Measurements from ENCODE around the gene HCN4. TPM values are rescaled to one million over a fixed set of nuclear protein-coding genes. Genes with fewer than 3 reads are reported as not detected.

The HCN4 gene
- total RNA-seq, 1 donor = not detected

- H3K4me2 ChIP-seq (ENCODE audit: insufficient read depth, low read length) = no peak overlapping the region
- H3K36me3 ChIP-seq (ENCODE audit: insufficient read depth, low read length) = no peaks in the 10 kb centered on the region
- H4K20me1 ChIP-seq (ENCODE audit: insufficient read depth, low read length) = no peaks in the 10 kb centered on the region
- no peaks in the 10 kb centered on the region for H3K9me3 ChIP-seq (ENCODE audit: low read depth, low read length)
- H3K27me3 ChIP-seq (ENCODE audit: insufficient read depth, low read length) = peaks cover 7% of the 10 kb centered on the region
- DNase-seq (ENCODE audit: insufficient read length, low spot score, missing footprints) = peak; percentile 61
- no peak overlapping the region for H3K4me3 ChIP-seq (ENCODE audit: insufficient read depth, low read length)
- H2AFZ ChIP-seq (ENCODE audit: low read length) = no peak overlapping the region
- H3K4me1 ChIP-seq (ENCODE audit: insufficient read depth, low read length) = no peaks in the 10 kb centered on the region
- TF ChIP-seq CTCF (IDR thresholded peaks at IDR 0.05; ENCODE audit: extremely low read depth, low read depth, low read length) = no peak
- no peak overlapping the region for H3K27ac ChIP-seq (ENCODE audit: low read depth, low read length)
- H3K79me2 ChIP-seq (ENCODE audit: insufficient read depth, low read length) = no peaks in the 10 kb centered on the region
Measured at GRCh38 chr15:73334086-73334485, 34.7 kb downstream of the HCN4 start.

DNA sequence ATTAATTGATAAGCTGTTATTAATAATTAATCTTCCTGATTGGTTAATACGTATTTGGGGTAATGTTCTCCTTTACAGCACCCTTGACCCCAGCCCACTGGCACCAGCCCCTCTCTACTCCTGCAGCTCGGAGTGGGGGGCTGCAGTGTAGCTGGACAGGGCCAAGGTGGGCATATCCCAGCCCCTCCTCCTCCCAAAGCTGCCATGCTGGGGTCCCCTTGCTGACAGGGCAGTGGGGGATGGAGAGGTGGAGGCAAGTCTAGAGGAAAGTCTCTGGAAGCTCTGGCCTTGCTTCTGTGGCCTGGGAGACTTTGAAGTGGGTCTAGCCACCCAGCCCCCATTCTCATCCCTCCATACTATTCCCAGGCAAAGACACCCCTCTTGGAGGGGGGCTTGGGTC is 35.8 kb downstream of the HCN4 start:
- H3K9me3 ChIP-seq (ENCODE audit: low read depth, low read length) = no peaks in the 10 kb centered on the region
- no peaks in the 10 kb centered on the region for H3K36me3 ChIP-seq (ENCODE audit: insufficient read depth, low read length)
- no peak overlapping the region for H3K4me3 ChIP-seq (ENCODE audit: insufficient read depth, low read length)
- no peak overlapping the region for H3K27ac ChIP-seq (ENCODE audit: low read depth, low read length)
- H2AFZ ChIP-seq (ENCODE audit: low read length) = no peak overlapping the region
- no peaks in the 10 kb centered on the region for H3K4me1 ChIP-seq (ENCODE audit: insufficient read depth, low read length)
- H3K4me2 ChIP-seq (ENCODE audit: insufficient read depth, low read length) = no peak overlapping the region
- H4K20me1 ChIP-seq (ENCODE audit: insufficient read depth, low read length) = no peaks in the 10 kb centered on the region
- no peak for TF ChIP-seq CTCF (IDR thresholded peaks at IDR 0.05; ENCODE audit: extremely low read depth, low read depth, low read length)
- H3K79me2 ChIP-seq (ENCODE audit: insufficient read depth, low read length) = no peaks in the 10 kb centered on the region
- DNase-seq (ENCODE audit: insufficient read length, low spot score, missing footprints) = peak; percentile 55
- no peaks in the 10 kb centered on the region for H3K27me3 ChIP-seq (ENCODE audit: insufficient read depth, low read length)

DNA sequence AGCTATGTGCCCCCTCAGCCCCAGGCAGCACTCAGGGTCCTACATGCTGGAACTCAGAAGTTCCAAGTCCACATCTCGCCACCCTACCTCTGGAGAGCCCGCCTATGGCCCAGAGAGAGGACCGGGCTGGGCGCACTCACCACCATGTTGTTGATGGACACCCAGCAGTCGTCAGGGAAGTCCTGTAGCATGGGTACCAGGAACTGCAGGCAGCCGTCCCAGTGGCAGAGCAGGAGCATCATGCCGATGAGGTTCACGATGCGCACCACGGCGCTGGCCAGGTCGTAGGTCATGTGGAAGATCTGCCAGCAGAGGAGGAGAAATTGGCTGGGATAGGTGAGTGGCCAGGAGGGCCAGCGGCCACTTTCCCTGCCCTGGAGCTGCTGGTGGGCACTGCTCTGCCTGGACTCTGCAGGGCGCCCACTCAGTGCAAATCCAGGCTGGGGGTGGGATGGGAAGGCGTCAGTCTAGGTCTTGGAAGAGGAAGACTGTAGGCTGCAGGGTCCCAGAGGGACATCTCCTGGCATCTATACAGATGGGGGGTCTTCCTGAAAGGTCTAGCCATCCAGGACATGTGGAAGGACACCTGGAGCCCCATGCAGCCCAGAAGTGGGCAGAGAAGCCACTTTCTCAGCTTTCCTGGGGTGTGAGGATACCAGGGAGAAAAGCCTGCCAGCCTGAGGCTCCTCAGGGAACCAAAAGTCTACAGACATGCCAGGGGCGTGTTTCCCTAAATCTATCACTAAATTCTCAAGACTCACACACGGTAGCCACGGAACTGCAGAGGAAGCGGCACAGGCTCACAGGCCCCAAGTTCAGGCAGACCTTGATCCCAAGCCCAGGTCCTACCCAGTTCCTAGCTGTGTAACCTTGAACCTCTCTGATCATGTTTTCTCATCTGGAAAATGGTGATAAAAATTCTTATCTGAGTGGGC is 36.5 kb downstream of the HCN4 start:
- Histone ChIP-seq H3K9me3 (ENCODE audit: low read depth, low read length) (no peaks in the 10 kb centered on the region), H4K20me1 (ENCODE audit: insufficient read depth, low read length) (no peaks in the 10 kb centered on the region)

More for the DNA sequence above, 36.5 kb downstream of the HCN4 start:
- Histone ChIP-seq H3K4me1 (ENCODE audit: insufficient read depth, low read length) (no peaks in the 10 kb centered on the region), H3K79me2 (ENCODE audit: insufficient read depth, low read length) (no peaks in the 10 kb centered on the region), H3K4me2 (ENCODE audit: insufficient read depth, low read length) (no peak overlapping the region), H3K36me3 (ENCODE audit: insufficient read depth, low read length) (no peaks in the 10 kb centered on the region), H3K4me3 (ENCODE audit: insufficient read depth, low read length) (no peak overlapping the region), H2AFZ (ENCODE audit: low read length) (no peak overlapping the region), H3K27ac (ENCODE audit: low read depth, low read length) (no peak overlapping the region), H3K27me3 (ENCODE audit: insufficient read depth, low read length) (no peaks in the 10 kb centered on the region)
- peak; percentile 78 for DNase-seq (ENCODE audit: insufficient read length, low spot score, missing footprints)
- TF ChIP-seq CTCF (IDR thresholded peaks at IDR 0.05; ENCODE audit: extremely low read depth, low read depth, low read length) = no peak

All from osteoblast (primary cell).